Osteocyte (in vitro differentiated cells): ENCODE measurements around the gene GNL3. TPM values are rescaled to one million over a fixed set of nuclear protein-coding genes. Genes with fewer than 3 reads are reported as not detected.

Experiments used
- DNase-seq: peaks from one replicate; pipeline ENCODE4 v3.0.0; 2021; ENCODE audit warnings: mixed read lengths; ENCODE audit not compliant: unreplicated experiment; ENCODE audit errors: extremely low spot score
- H3K27ac Mint-ChIP-seq: one replicate; pipeline ENCODE4 v1.8.0; 2021; ENCODE audit warnings: mild to moderate bottlenecking, mixed read lengths; ENCODE audit not compliant: unreplicated experiment
- H3K27me3 Mint-ChIP-seq: one replicate; pipeline ENCODE4 v1.8.0; 2021; ENCODE audit warnings: mixed read lengths; ENCODE audit not compliant: unreplicated experiment
- H3K36me3 Mint-ChIP-seq: one replicate; pipeline ENCODE4 v1.8.0; 2021; ENCODE audit warnings: mixed read lengths; ENCODE audit not compliant: unreplicated experiment
- H3K4me1 Mint-ChIP-seq: one replicate; pipeline ENCODE4 v1.8.0; 2021; ENCODE audit warnings: mixed read lengths; ENCODE audit not compliant: unreplicated experiment
- H3K4me3 Mint-ChIP-seq: one replicate; pipeline ENCODE4 v1.8.0; 2021; ENCODE audit warnings: mild to moderate bottlenecking, moderate library complexity, mixed read lengths; ENCODE audit not compliant: unreplicated experiment
- H3K9me3 Mint-ChIP-seq: one replicate; pipeline ENCODE4 v1.8.0; 2021; ENCODE audit warnings: mixed read lengths; ENCODE audit not compliant: unreplicated experiment
- total RNA-seq: library from RNA; stranded (reverse); gene quantifications from 2 replicates; pipeline ENCODE4 v1.2.1, GENCODE V29; 2021
- TF ChIP-seq, protein P1 (sequence below): fragments of 200-600 bp; sonication (generic); IDR thresholded peaks from 2 replicates; pipeline ENCODE4 v1.5.0; 2021; ENCODE audit warnings: antibody characterized with exemption, mild to moderate bottlenecking, moderate library complexity

Gene GNL3
- total RNA-seq, 1 donor from 2014 or later, result 69.8 TPM

- no peak for DNase-seq
- TF ChIP-seq, protein P1, sequence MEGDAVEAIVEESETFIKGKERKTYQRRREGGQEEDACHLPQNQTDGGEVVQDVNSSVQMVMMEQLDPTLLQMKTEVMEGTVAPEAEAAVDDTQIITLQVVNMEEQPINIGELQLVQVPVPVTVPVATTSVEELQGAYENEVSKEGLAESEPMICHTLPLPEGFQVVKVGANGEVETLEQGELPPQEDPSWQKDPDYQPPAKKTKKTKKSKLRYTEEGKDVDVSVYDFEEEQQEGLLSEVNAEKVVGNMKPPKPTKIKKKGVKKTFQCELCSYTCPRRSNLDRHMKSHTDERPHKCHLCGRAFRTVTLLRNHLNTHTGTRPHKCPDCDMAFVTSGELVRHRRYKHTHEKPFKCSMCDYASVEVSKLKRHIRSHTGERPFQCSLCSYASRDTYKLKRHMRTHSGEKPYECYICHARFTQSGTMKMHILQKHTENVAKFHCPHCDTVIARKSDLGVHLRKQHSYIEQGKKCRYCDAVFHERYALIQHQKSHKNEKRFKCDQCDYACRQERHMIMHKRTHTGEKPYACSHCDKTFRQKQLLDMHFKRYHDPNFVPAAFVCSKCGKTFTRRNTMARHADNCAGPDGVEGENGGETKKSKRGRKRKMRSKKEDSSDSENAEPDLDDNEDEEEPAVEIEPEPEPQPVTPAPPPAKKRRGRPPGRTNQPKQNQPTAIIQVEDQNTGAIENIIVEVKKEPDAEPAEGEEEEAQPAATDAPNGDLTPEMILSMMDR, result no peak
- H3K27me3 Mint-ChIP-seq, result no peaks in the 10 kb centered on the region
- H3K4me1 Mint-ChIP-seq, result peaks cover 42% of the 10 kb centered on the region
- peak overlapping the region; percentile 74 for H3K27ac Mint-ChIP-seq
- H3K9me3 Mint-ChIP-seq, result no peaks in the 10 kb centered on the region
- no peak overlapping the region for H3K4me3 Mint-ChIP-seq
- H3K36me3 Mint-ChIP-seq, result peaks cover 45% of the 10 kb centered on the region
These were observed 6.0 kb upstream of the GNL3 start for GRCh38 chr3:52679811-52680210.

DNA sequence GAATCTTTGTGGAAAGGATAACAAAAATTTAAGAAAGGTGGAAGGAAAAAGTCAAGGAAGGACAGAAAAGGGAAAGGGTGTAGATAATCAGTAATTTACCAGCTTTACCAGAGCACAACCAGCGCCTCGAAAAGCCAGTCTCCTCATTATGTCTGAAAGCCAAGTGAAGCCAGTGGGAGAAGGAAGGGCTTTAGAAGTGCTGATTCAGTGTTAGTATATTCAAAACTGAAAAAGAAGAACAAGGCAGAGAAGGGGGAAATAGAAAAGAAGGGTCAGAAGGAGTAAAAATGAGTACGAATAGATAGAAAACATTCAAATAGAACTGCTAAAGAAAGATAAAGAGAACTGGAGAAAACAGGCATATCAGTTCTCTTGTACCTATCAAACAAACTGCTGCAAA lies 4.2 kb upstream of the GNL3 start:
- Mint-ChIP-seq H3K4me3 (no peak overlapping the region), H3K9me3 (no peaks in the 10 kb centered on the region), H3K36me3 (peaks cover 32% of the 10 kb centered on the region), H3K27ac (peak overlapping the region; percentile 85), H3K27me3 (no peaks in the 10 kb centered on the region), H3K4me1 (peaks cover 48% of the 10 kb centered on the region)
- TF ChIP-seq, protein P1, result no peak
- no peak for DNase-seq

DNA sequence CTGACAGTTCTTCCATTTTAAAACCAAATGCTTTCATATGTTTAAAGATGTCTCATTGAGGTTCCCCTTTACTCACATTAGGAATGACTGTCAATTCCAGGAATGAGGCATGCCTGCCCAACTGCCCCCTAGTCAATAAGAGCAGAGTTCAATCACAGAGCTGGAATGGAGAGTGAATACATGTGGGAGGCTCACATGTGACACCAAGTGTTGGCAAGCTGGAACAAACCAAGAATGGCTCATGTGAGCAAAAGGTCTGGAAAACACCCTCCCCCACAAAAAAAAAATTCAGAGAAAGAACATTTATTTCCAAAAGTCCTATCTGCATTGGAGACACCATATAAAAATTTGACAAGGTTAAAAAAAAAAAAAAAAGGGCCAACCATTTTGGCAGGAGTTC lies 3.8 kb upstream of the GNL3 start:
- H3K4me1 Mint-ChIP-seq, result peaks cover 52% of the 10 kb centered on the region

DNA sequence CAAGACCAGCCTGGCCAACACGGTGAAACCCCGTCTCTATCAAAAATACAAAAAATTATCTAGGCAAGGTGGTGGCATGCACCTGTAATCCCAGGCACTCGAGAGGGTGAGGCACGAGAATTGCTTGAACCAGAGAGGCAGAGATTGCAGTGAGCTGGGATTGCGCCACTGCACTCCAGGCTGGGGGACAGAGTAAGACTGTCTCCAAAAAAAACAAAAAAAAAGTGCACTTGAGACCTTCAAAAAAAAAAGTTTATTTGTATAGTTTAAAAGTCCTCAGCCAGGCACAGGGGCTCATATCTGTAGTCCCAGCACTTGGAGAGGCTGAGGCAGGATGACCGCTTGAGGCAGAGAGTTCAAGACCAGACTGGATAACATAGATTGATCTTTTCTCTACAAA lies 2.2 kb upstream of the GNL3 start:
- peaks cover 28% of the 10 kb centered on the region for H3K36me3 Mint-ChIP-seq
- H3K9me3 Mint-ChIP-seq, result no peaks in the 10 kb centered on the region
- H3K4me1 Mint-ChIP-seq, result peaks cover 56% of the 10 kb centered on the region
- H3K27me3 Mint-ChIP-seq, result no peaks in the 10 kb centered on the region
- H3K27ac Mint-ChIP-seq, result peak overlapping the region; percentile 94
- DNase-seq, result no peak
- peak overlapping the region; percentile 59 for H3K4me3 Mint-ChIP-seq
- TF ChIP-seq, protein P1, result no peak

More for the DNA sequence above, 3.8 kb upstream of the GNL3 start:
- TF ChIP-seq, protein P1, result peak; percentile 23
- Mint-ChIP-seq H3K4me3 (peak overlapping the region; percentile 10), H3K36me3 (peaks cover 29% of the 10 kb centered on the region), H3K27me3 (no peaks in the 10 kb centered on the region), H3K27ac (peak overlapping the region; percentile 85), H3K9me3 (no peaks in the 10 kb centered on the region)
- DNase-seq, result no peak

GRCh38 chr3:52684184-52684583 lies 1.6 kb upstream of the GNL3 start:
- H3K27me3 Mint-ChIP-seq, result no peaks in the 10 kb centered on the region
- DNase-seq, result no peak
- H3K9me3 Mint-ChIP-seq, result no peaks in the 10 kb centered on the region
- H3K27ac Mint-ChIP-seq, result peak overlapping the region; percentile 94
- H3K4me3 Mint-ChIP-seq, result peak overlapping the region; percentile 90
- TF ChIP-seq, protein P1, result no peak
- peaks cover 27% of the 10 kb centered on the region for H3K36me3 Mint-ChIP-seq
- peaks cover 51% of the 10 kb centered on the region for H3K4me1 Mint-ChIP-seq
